ENCODE results near the gene MPZL3.

Gene MPZL3

DNA sequence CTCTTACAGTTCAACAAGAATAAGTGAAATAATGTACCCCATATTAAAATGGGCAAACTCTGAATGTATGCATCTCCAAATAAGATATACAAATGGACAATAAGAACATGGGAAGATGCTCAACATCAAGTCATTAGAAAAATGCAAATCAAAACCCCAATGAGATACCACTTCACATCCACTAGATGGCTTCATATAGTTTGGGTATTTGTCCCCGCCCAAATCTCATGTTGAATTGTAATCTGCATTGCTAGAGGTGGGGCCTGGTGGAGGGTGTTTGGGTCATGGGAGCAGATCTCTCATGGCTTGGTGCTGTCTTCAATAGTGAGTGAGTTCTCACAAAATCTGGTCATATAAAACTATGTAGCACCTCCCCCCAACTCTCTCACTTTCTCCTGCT, 6.2 kb upstream of the MPZL3 start:
- TF ChIP-seq, protein P1, sequence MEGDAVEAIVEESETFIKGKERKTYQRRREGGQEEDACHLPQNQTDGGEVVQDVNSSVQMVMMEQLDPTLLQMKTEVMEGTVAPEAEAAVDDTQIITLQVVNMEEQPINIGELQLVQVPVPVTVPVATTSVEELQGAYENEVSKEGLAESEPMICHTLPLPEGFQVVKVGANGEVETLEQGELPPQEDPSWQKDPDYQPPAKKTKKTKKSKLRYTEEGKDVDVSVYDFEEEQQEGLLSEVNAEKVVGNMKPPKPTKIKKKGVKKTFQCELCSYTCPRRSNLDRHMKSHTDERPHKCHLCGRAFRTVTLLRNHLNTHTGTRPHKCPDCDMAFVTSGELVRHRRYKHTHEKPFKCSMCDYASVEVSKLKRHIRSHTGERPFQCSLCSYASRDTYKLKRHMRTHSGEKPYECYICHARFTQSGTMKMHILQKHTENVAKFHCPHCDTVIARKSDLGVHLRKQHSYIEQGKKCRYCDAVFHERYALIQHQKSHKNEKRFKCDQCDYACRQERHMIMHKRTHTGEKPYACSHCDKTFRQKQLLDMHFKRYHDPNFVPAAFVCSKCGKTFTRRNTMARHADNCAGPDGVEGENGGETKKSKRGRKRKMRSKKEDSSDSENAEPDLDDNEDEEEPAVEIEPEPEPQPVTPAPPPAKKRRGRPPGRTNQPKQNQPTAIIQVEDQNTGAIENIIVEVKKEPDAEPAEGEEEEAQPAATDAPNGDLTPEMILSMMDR (conservative IDR thresholded peaks at IDR 0.05): peak; percentile 44
- no peak for TF ChIP-seq ZFX (IDR thresholded peaks at IDR 0.05)
- no peak overlapping the region for H3K27ac ChIP-seq

- H3K27ac ChIP-seq: no peak overlapping the region
- no peak for TF ChIP-seq ZFX (IDR thresholded peaks at IDR 0.05)
Observed at GRCh38 chr11:118252688-118253087, 523 bp upstream of the MPZL3 start.

- TF ChIP-seq, protein P1 (conservative IDR thresholded peaks at IDR 0.05): no peak
- TF ChIP-seq ZFX (IDR thresholded peaks at IDR 0.05): no peak
- no peak overlapping the region for H3K27ac ChIP-seq
Observed at GRCh38 chr11:118247041-118247440, 5.1 kb downstream of the MPZL3 start.

DNA sequence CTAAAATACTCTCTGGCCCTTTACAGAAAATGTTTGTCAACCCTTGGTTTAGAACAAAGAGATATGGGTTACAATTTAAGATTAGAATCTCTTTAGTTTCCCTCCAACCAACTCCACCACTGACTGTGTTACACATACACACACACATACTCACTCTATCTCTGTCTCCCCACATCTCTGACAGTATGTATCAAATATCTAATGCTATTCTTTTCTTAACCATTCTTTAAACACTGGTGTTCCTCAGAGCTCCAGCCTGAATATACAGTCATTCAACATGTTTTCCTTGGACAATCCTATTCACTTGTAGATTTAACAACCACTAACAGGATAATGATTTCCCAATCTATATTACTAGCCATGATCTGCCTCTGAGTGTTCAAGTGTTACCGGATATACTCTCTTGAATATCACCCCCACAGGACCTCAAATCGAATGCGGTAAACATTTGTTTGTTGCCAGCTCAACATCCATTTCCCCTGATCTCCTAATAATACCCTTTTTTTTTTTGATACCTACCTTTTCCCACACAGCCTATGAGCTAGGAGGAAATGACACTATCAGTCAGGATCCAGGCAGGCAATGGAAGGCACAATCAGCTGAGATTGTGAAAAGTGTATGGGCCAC, 6.1 kb downstream of the MPZL3 start:
- H3K27ac ChIP-seq: no peak overlapping the region
- TF ChIP-seq ZFX (IDR thresholded peaks at IDR 0.05): no peak
- TF ChIP-seq, protein P1 (conservative IDR thresholded peaks at IDR 0.05): no peak

- H3K27ac ChIP-seq: no peak overlapping the region
- TF ChIP-seq, protein P1 (conservative IDR thresholded peaks at IDR 0.05): no peak
- no peak for TF ChIP-seq ZFX (IDR thresholded peaks at IDR 0.05)
Observed at GRCh38 chr11:118243993-118244762, 8.0 kb downstream of the MPZL3 start.

DNA sequence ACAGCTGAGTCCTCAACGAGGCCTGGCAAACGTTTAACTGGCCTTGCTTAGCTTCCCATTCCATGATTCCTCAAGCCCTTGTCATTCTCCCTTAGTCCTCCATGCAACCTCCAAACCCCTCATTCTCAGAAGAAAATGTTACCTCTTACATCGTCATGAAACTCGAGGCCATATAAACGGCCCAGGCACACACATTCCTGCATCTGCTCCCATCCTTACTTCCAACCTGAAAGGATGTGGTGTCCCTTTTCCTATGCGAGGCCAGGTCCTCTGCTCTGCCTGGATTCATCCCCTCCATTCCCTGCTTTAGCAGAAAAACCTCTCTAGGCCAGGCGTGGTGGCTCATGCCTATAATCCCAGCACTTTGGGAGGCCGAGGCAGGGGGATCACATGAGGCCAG, 9.0 kb downstream of the MPZL3 start:
- H3K27ac ChIP-seq: no peak overlapping the region; the same call in 1 of the 2 replicates
- TF ChIP-seq, protein P1 (conservative IDR thresholded peaks at IDR 0.05): no peak
- TF ChIP-seq ZFX (IDR thresholded peaks at IDR 0.05): no peak

DNA sequence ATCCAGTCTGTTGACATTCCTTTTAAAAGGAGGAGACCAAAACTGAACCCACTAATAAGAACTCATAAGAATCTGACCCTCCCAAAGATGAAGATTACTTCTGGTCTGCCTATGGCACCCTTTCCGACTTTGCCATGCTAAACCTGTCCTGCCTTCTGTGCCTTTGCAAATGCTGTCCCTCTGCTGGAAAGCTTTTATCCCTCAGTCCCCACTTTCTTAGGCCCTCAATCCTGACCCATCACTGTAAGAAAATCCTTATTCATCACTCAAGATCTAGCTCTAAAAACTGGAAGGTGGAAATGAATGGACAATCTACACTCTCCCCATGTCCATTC, 10.4 kb downstream of the MPZL3 start:
- H3K27ac ChIP-seq: peak overlapping the region; percentile 91
- TF ChIP-seq, protein P1 (conservative IDR thresholded peaks at IDR 0.05): no peak
- no peak for TF ChIP-seq ZFX (IDR thresholded peaks at IDR 0.05)
